Naive thymus-derived CD4-positive, alpha-beta T cell (primary cell): ENCODE measurements around the gene GPR78. TPM values are rescaled to one million over a fixed set of nuclear protein-coding genes. Genes with fewer than 3 reads are reported as not detected.

Experiments
- ATAC-seq: fragments of 150-1000 bp; cut with Tn5 transposase; 2 replicates; pipeline ENCODE4 v1.10.0; 2021; ENCODE audit warnings: mild to moderate bottlenecking, moderate library complexity
- CTCF ChIA-PET: fragments of 350-600 bp; sonication (Branson Sonifier 250); formaldehyde crosslinking; loops from one replicate; lab custom pipeline; 2021; ENCODE audit warnings: antibody characterized with exemption; lab: Charles Lee
- POLR2A ChIA-PET: fragments of 350-600 bp; sonication (Branson Sonifier 250); formaldehyde crosslinking; loops from one replicate; lab custom pipeline; 2021; ENCODE audit warnings: antibody characterized with exemption, inconsistent platforms; lab: Charles Lee
- DNase-seq, 9 donors: peaks; one replicate each; pipeline versions ENCODE4 v3.0.0 to v3.0.0-alpha.2; 2020 to 2022; ENCODE audit warnings: mixed read lengths in 1 of 9
- H3K27ac ChIP-seq: one replicate; pipeline ENCODE4 v1.7.0; 2013; ENCODE audit warnings: mild to moderate bottlenecking, low read depth, low read length, moderate library complexity
- H3K27me3 ChIP-seq, 2 donors: one replicate each; pipeline ENCODE4 v1.7.0; 2013; ENCODE audit warnings: low read length in 2 of 2, mild to moderate bottlenecking in 2 of 2, moderate library complexity in 2 of 2; ENCODE audit not compliant: control insufficient read depth in 2 of 2, insufficient read depth in 2 of 2
- H3K36me3 ChIP-seq, 3 experiments: 1 replicate in 2 of 3; 2 replicates in 1 of 3; pipeline ENCODE4 v1.7.0; 2013; ENCODE audit warnings: low read length in 3 of 3, mild to moderate bottlenecking in 3 of 3, moderate library complexity in 1 of 3; ENCODE audit not compliant: insufficient read depth in 3 of 3, control insufficient read depth in 2 of 3
- H3K4me1 ChIP-seq, 2 donors: one replicate each; pipeline ENCODE4 v1.7.0; 2013; ENCODE audit warnings: low read length in 2 of 2, mild to moderate bottlenecking in 2 of 2, moderate library complexity in 1 of 2; ENCODE audit not compliant: control insufficient read depth in 2 of 2, insufficient read depth in 2 of 2
- H3K4me3 ChIP-seq: 2 replicates; pipeline ENCODE4 v1.7.0; 2013; ENCODE audit warnings: mild to moderate bottlenecking, low read length
- H3K9me3 ChIP-seq, 3 experiments: 1 replicate in 2 of 3; 2 replicates in 1 of 3; pipeline ENCODE4 v1.7.0; 2013; ENCODE audit warnings: low read length in 3 of 3; ENCODE audit not compliant: control insufficient read depth in 2 of 3
- H3K27ac Mint-ChIP-seq, 9 donors: one replicate each; pipeline ENCODE4 v1.8.0; 2020 to 2022; ENCODE audit warnings: mixed read lengths in 9 of 9, mild to moderate bottlenecking in 8 of 9, moderate library complexity in 5 of 9, inconsistent platforms in 2 of 9
- H3K27me3 Mint-ChIP-seq, 5 donors: one replicate each; pipeline ENCODE4 v1.8.0; 2021 to 2022; ENCODE audit warnings: mixed read lengths in 5 of 5, mild to moderate bottlenecking in 1 of 5
- H3K36me3 Mint-ChIP-seq, 5 donors: one replicate each; pipeline ENCODE4 v1.8.0; 2020 to 2022; ENCODE audit warnings: mixed read lengths in 5 of 5, mild to moderate bottlenecking in 3 of 5, inconsistent platforms in 1 of 5
- H3K4me1 Mint-ChIP-seq, 7 donors: one replicate each; pipeline ENCODE4 v1.8.0; 2020 to 2022; ENCODE audit warnings: mixed read lengths in 7 of 7, mild to moderate bottlenecking in 3 of 7, inconsistent platforms in 1 of 7
- H3K4me3 Mint-ChIP-seq, 10 donors: one replicate each; pipeline ENCODE4 v1.8.0; 2020 to 2022; ENCODE audit warnings: mild to moderate bottlenecking in 10 of 10, mixed read lengths in 10 of 10, moderate library complexity in 6 of 10, inconsistent platforms in 2 of 10
- H3K9me3 Mint-ChIP-seq, 11 donors: one replicate each; pipeline ENCODE4 v1.8.0; 2020 to 2022; ENCODE audit warnings: mixed read lengths in 11 of 11, mild to moderate bottlenecking in 4 of 11, inconsistent platforms in 1 of 11, moderate library complexity in 1 of 11
- intact Hi-C, 2 donors: fragments of 100-400 bp; cut with micrococcal nuclease; formaldehyde crosslinking; loops; one replicate each; pipeline ENCODE4 v1.15.1; 2023
- polyA plus RNA-seq, 2 donors: library from polyadenylated mRNA; unstranded; fragments of 300-500 nt; fragmentation: Illumina TruSeq; gene quantifications; one replicate each; pipeline ENCODE4 v1.2.3, GENCODE V29; 2021
- total RNA-seq, 6 experiments: library from RNA in 5 of 6; stranded (reverse) in 5 of 6; gene quantifications; 1 replicate in 5 of 6; 2 replicates in 1 of 6; pipeline ENCODE4 v1.2.3 and lab custom pipeline; 2021 to 2026

Gene GPR78
- total and polyA plus RNA-seq, 7 experiments from 2014 or later = not detected

- ChIA-PET CTCF (no interaction called here), POLR2A (no interaction called here)
- Mint-ChIP-seq H3K36me3 (no peaks in the 10 kb centered on the region), H3K4me3 (no peak overlapping the region), H3K27me3 (peaks cover 12 to 53% (median 26%) of the 10 kb centered on the region in 5 donors), H3K9me3 (peaks cover 0 to 1% (median 0%) of the 10 kb centered on the region in 11 donors), H3K4me1 (peaks cover 0 to 3% (median 0%) of the 10 kb centered on the region in 7 donors), H3K27ac (no peak overlapping the region)
- H3K27ac ChIP-seq = no peak overlapping the region
- DNase-seq = peak in 1 of 9 donors; percentile 6
- intact Hi-C loops = loop anchor here (1.0 to 2.0 kb wide), 3 partner anchors 125 to 351 kb away; no protein-coding TSS in a partner anchor
- H3K36me3 ChIP-seq = no peaks in the 10 kb centered on the region
- H3K27me3 ChIP-seq = peaks cover 0 to 4% of the 10 kb centered on the region in 2 donors
- H3K4me1 ChIP-seq = no peaks in the 10 kb centered on the region
- ATAC-seq = peak; percentile 4
- no peaks in the 10 kb centered on the region for H3K9me3 ChIP-seq
- no peak overlapping the region for H3K4me3 ChIP-seq
Observed at GRCh38 chr4:8593264-8594096, 13.3 kb downstream of the GPR78 start.

- no peak overlapping the region for H3K4me3 ChIP-seq
- intact Hi-C loops = loop anchor here (1.0 to 2.0 kb wide), 3 partner anchors 126 to 352 kb away; no protein-coding TSS in a partner anchor
- no peaks in the 10 kb centered on the region for H3K36me3 ChIP-seq
- H3K36me3 Mint-ChIP-seq = no peaks in the 10 kb centered on the region
- peaks cover 12 to 56% (median 26%) of the 10 kb centered on the region in 5 donors for H3K27me3 Mint-ChIP-seq
- H3K27me3 ChIP-seq = peaks cover 0 to 4% of the 10 kb centered on the region in 2 donors
- ATAC-seq (no peak), DNase-seq (no peak)
- H3K4me3 Mint-ChIP-seq = no peak overlapping the region
- no peak overlapping the region for H3K27ac ChIP-seq
- no peaks in the 10 kb centered on the region for H3K9me3 ChIP-seq
- CTCF ChIA-PET = no interaction called here
- POLR2A ChIA-PET = no interaction called here
- no peaks in the 10 kb centered on the region for H3K4me1 ChIP-seq
- H3K27ac Mint-ChIP-seq = no peak overlapping the region
- H3K4me1 Mint-ChIP-seq = peaks cover 0 to 3% (median 0%) of the 10 kb centered on the region in 7 donors
- peaks cover 0 to 1% (median 0%) of the 10 kb centered on the region in 11 donors for H3K9me3 Mint-ChIP-seq
Observed at GRCh38 chr4:8594097-8595038, 14.2 kb downstream of the GPR78 start.

- Mint-ChIP-seq H3K4me3 (no peak overlapping the region), H3K27me3 (peaks cover 12 to 56% (median 26%) of the 10 kb centered on the region in 5 donors)
- H3K27ac ChIP-seq = no peak overlapping the region
Observed at GRCh38 chr4:8595237-8596087, 15.3 kb downstream of the GPR78 start.

GRCh38 chr4:8596891-8597290, 16.7 kb downstream of the GPR78 start:
- H3K27me3 Mint-ChIP-seq = peaks cover 12 to 42% (median 15%) of the 10 kb centered on the region in 5 donors
- no peaks in the 10 kb centered on the region for H3K4me1 ChIP-seq
- H3K9me3 ChIP-seq = no peaks in the 10 kb centered on the region
- no peak for DNase-seq
- no peak overlapping the region for H3K27ac Mint-ChIP-seq
- ATAC-seq = peak; percentile 8
- H3K4me3 ChIP-seq = no peak overlapping the region
- H3K27me3 ChIP-seq = peaks cover 0 to 4% of the 10 kb centered on the region in 2 donors
- no peak overlapping the region for H3K27ac ChIP-seq
- no peaks in the 10 kb centered on the region for H3K36me3 ChIP-seq
- peaks cover 0 to 1% (median 0%) of the 10 kb centered on the region in 11 donors for H3K9me3 Mint-ChIP-seq
- H3K4me1 Mint-ChIP-seq = peaks cover 0 to 4% (median 0%) of the 10 kb centered on the region in 7 donors
- intact Hi-C loops = no loop called here
- ChIA-PET POLR2A (no interaction called here), CTCF (interaction anchor here (1.9 kb wide), 1 partner anchor 11 kb away, joined by 5 read pairs; no protein-coding TSS in a partner anchor)
- no peaks in the 10 kb centered on the region for H3K36me3 Mint-ChIP-seq
- no peak overlapping the region for H3K4me3 Mint-ChIP-seq

More at GRCh38 chr4:8595237-8596087, 15.3 kb downstream of the GPR78 start:
- Histone ChIP-seq H3K27me3 (peaks cover 0 to 4% of the 10 kb centered on the region in 2 donors), H3K4me1 (no peaks in the 10 kb centered on the region), H3K9me3 (no peaks in the 10 kb centered on the region), H3K36me3 (no peaks in the 10 kb centered on the region), H3K4me3 (no peak overlapping the region)
- Mint-ChIP-seq H3K27ac (no peak overlapping the region), H3K4me1 (peaks cover 0 to 4% (median 0%) of the 10 kb centered on the region in 7 donors), H3K36me3 (no peaks in the 10 kb centered on the region), H3K9me3 (peaks cover 0 to 1% (median 0%) of the 10 kb centered on the region in 11 donors)
- CTCF ChIA-PET = no interaction called here
- DNase-seq (no peak), ATAC-seq (no peak)
- intact Hi-C loops = loop anchor here in 1 of 2 donors (2.0 kb wide), 1 partner anchor 353 kb away; no protein-coding TSS in a partner anchor
- POLR2A ChIA-PET = no interaction called here

GRCh38 chr4:8597319-8597718, 17.1 kb downstream of the GPR78 start:
- Mint-ChIP-seq H3K4me1 (peaks cover 0 to 4% (median 0%) of the 10 kb centered on the region in 7 donors), H3K36me3 (no peaks in the 10 kb centered on the region), H3K9me3 (peaks cover 0 to 1% (median 0%) of the 10 kb centered on the region in 11 donors), H3K4me3 (no peak overlapping the region), H3K27ac (no peak overlapping the region), H3K27me3 (peaks cover 12 to 44% (median 15%) of the 10 kb centered on the region in 5 donors)
- ATAC-seq = no peak
- peaks cover 0 to 4% of the 10 kb centered on the region in 2 donors for H3K27me3 ChIP-seq
- H3K9me3 ChIP-seq = no peaks in the 10 kb centered on the region
- POLR2A ChIA-PET = no interaction called here
- H3K4me3 ChIP-seq = no peak overlapping the region
- H3K27ac ChIP-seq = no peak overlapping the region
- no peak for DNase-seq
- no peaks in the 10 kb centered on the region for H3K4me1 ChIP-seq
- H3K36me3 ChIP-seq = no peaks in the 10 kb centered on the region
- CTCF ChIA-PET = interaction anchor here (1.9 kb wide), 1 partner anchor 10 kb away, joined by 5 read pairs; no protein-coding TSS in a partner anchor
- intact Hi-C loops = no loop called here
